GM12878 (cell line): ENCODE measurements around the gene C8G. TPM values are rescaled to one million over a fixed set of nuclear protein-coding genes. Genes with fewer than 3 reads are reported as not detected.

Source experiments
- ATAC-seq: fragments of 200-7000 bp; cut with Tn5 transposase; 3 replicates; pipeline ENCODE4 v1.9.1; 2020; ENCODE audit warnings: mild to moderate bottlenecking, moderate library complexity
- BruUV-seq: library from RNA; stranded (reverse); fragments of 400-500 nt; replicated peaks from 2 replicates; lab custom pipeline; 2021; lab: Mats Ljungman, UMichigan
- CTCF ChIA-PET: fragments of 300-600 bp; sonication (Branson Sonifier 250); formaldehyde crosslinking; extraction: SDS; loops from one replicate; lab custom pipeline; 2021; ENCODE audit warnings: inconsistent platforms; lab: Yijun Ruan, JAX
- POLR2A ChIA-PET: fragments of 350-600 bp; formaldehyde crosslinking; extraction: SDS; loops from one replicate; lab custom pipeline; 2021; ENCODE audit warnings: inconsistent platforms; lab: Charles Lee
- RAD21 ChIA-PET: fragments of 300-600 bp; sonication (Branson Sonifier 250); formaldehyde crosslinking; loops from one replicate; lab custom pipeline; 2023; ENCODE audit warnings: antibody characterized with exemption; ENCODE audit not compliant: unreplicated experiment; lab: Charles Lee
- SMC1A ChIA-PET: fragments of 300-600 bp; sonication (Branson Sonifier 250); formaldehyde crosslinking; loops from one replicate; lab custom pipeline; 2023; ENCODE audit not compliant: unreplicated experiment, uncharacterized antibody; lab: Charles Lee
- DNase-seq: peaks from one replicate; pipeline ENCODE4 v3.0.0-alpha.2; 2011; ENCODE audit warnings: low read depth, low spot score
- FAIRE-seq: peaks from 3 replicates; lab custom pipeline; 2011; peaks lifted over from hg19 to GRCh38; lab: Jason Lieb, UNC
- H2AFZ ChIP-seq: 2 replicates; pipeline ENCODE4 v1.6.0; 2011; ENCODE audit warnings: low read depth, low read length, control low read depth; ENCODE audit not compliant: control insufficient read depth
- H3K27ac ChIP-seq: 2 replicates; pipeline ENCODE4 v1.5.1; 2011; ENCODE audit warnings: control low read depth; ENCODE audit not compliant: control insufficient read depth, insufficient read depth
- H3K27me3 ChIP-seq, 2 experiments: replicated peaks in 1 of 2; 2 replicates each; pipeline versions ENCODE4 v1.6.0 to v1.6.1; 2011; ENCODE audit warnings: low read length in 1 of 2; ENCODE audit not compliant: control insufficient read depth in 2 of 2, insufficient read depth in 2 of 2
- H3K36me3 ChIP-seq, 2 experiments: 2 replicates each; pipeline ENCODE4 v1.5.1; 2011; ENCODE audit warnings: low read length in 1 of 2; ENCODE audit not compliant: control insufficient read depth in 2 of 2, insufficient read depth in 2 of 2
- H3K4me1 ChIP-seq: 2 replicates; pipeline ENCODE4 v1.6.1; 2011; ENCODE audit warnings: mild to moderate bottlenecking, low read length, moderate library complexity, mixed read lengths; ENCODE audit not compliant: control insufficient read depth, insufficient read depth
- H3K4me2 ChIP-seq: 2 replicates; pipeline ENCODE4 v1.6.0; 2011; ENCODE audit warnings: control low read depth; ENCODE audit not compliant: control insufficient read depth, insufficient read depth
- H3K4me3 ChIP-seq: fragments of 200-600 bp; sonication (generic); 2 replicates; pipeline ENCODE4 v1.5.1; 2016
- H3K79me2 ChIP-seq: 2 replicates; pipeline ENCODE4 v1.6.0; 2011; ENCODE audit warnings: low read length; ENCODE audit not compliant: control insufficient read depth, insufficient read depth
- H3K9ac ChIP-seq: 2 replicates; pipeline ENCODE4 v1.8.0; 2011; ENCODE audit warnings: low read length, control low read depth, mixed read lengths; ENCODE audit not compliant: control insufficient read depth, insufficient read depth
- H3K9me3 ChIP-seq: replicated peaks from 3 replicates; pipeline ENCODE4 v1.5.1; 2011; ENCODE audit warnings: mild to moderate bottlenecking, low read length; ENCODE audit not compliant: control insufficient read depth, insufficient read depth
- H4K20me1 ChIP-seq: 2 replicates; pipeline ENCODE4 v1.6.0; 2011; ENCODE audit not compliant: control insufficient read depth, insufficient read depth
- ATF3 ChIP-seq: IDR thresholded peaks from 2 replicates; pipeline ENCODE4 v1.6.1; 2011; ENCODE audit warnings: low read depth, mild to moderate bottlenecking, low read length, moderate library complexity, borderline replicate concordance; ENCODE audit errors: extremely low read depth
- CBFB ChIP-seq: IDR thresholded peaks from 2 replicates; pipeline ENCODE4 v1.6.1; 2016; ENCODE audit warnings: antibody characterized with exemption, low read depth
- HDGF ChIP-seq: fragments of 450-650 bp; IDR thresholded peaks from 2 replicates; pipeline ENCODE4 v1.6.1; 2016; ENCODE audit warnings: antibody characterized with exemption
- KAT2A ChIP-seq: conservative IDR thresholded peaks from 2 replicates; pipeline ENCODE4 v1.6.1; 2011; ENCODE audit warnings: low read depth, low read length; ENCODE audit not compliant: control insufficient read depth
- MXI1 ChIP-seq: fragments of 150-350 bp; IDR thresholded peaks from 2 replicates; pipeline ENCODE4 v1.6.1; 2011; ENCODE audit warnings: low read depth, mild to moderate bottlenecking, inconsistent platforms, low read length, improper control_type of control experiment
- NFYA ChIP-seq: IDR thresholded peaks from 2 replicates; pipeline ENCODE4 v1.6.1; 2011; ENCODE audit warnings: low read depth, mild to moderate bottlenecking, low read length, improper control_type of control experiment, borderline replicate concordance
- NFYB ChIP-seq: IDR thresholded peaks from 2 replicates; pipeline ENCODE4 v1.6.1; 2011; ENCODE audit warnings: low read depth, mild to moderate bottlenecking, low read length, improper control_type of control experiment, moderate library complexity; ENCODE audit not compliant: insufficient read depth
- NKRF ChIP-seq: fragments of 450-650 bp; conservative IDR thresholded peaks from 2 replicates; pipeline ENCODE4 v1.6.1; 2017; ENCODE audit warnings: mild to moderate bottlenecking, moderate library complexity
- PAX8 ChIP-seq: fragments of 450-650 bp; IDR thresholded peaks from 2 replicates; pipeline ENCODE4 v1.6.1; 2017; ENCODE audit warnings: mild to moderate bottlenecking, moderate library complexity
- PML ChIP-seq: IDR thresholded peaks from 2 replicates; pipeline ENCODE4 v1.6.1; 2012; ENCODE audit warnings: low read length, inconsistent platforms
- RCOR1 ChIP-seq: conservative IDR thresholded peaks from 2 replicates; pipeline ENCODE4 v1.6.1; 2012; ENCODE audit warnings: low read depth, low read length, improper control_type of control experiment
- SMAD1 ChIP-seq: fragments of 450-650 bp; IDR thresholded peaks from 2 replicates; pipeline ENCODE4 v1.6.1; 2018; ENCODE audit warnings: mild to moderate bottlenecking, low read depth; ENCODE audit not compliant: partially characterized antibody
- SMARCA5 ChIP-seq: fragments of 450-650 bp; IDR thresholded peaks from 2 replicates; pipeline ENCODE4 v1.6.1; 2017; ENCODE audit warnings: mild to moderate bottlenecking
- SMC3 ChIP-seq: IDR thresholded peaks from 2 replicates; pipeline ENCODE4 v1.6.1; 2011; ENCODE audit warnings: low read length, improper control_type of control experiment, borderline replicate concordance
- SREBF1 ChIP-seq: IDR thresholded peaks from 2 replicates; pipeline ENCODE4 v1.6.1; 2012; ENCODE audit warnings: mild to moderate bottlenecking, low read length
- YY1 ChIP-seq: IDR thresholded peaks from 2 replicates; pipeline ENCODE4 v1.6.1; 2011; ENCODE audit warnings: low read depth, mild to moderate bottlenecking, low read length
- WGBS: methylation state at CpG from one replicate; pipeline ENCODE4 v1.1.6; 2016; ENCODE audit warnings: low lambda C conversion rate; ENCODE audit not compliant: insufficient replicate concordance, insufficient coverage; ENCODE audit errors: missing lambda C conversion rate; 5-methylcytosine and 5-hydroxymethylcytosine counted together
- in situ Hi-C: fragments of 300-500 bp; cut with MboI; formaldehyde crosslinking; loops from 9 replicates; pipeline ENCODE4 v1.14.3; 2018; ENCODE audit warnings: mixed read lengths
- intact Hi-C: fragments of 100-400 bp; cut with micrococcal nuclease; formaldehyde crosslinking; loops from one replicate; pipeline ENCODE4 v1.14.2; 2022; ENCODE audit not compliant: unreplicated experiment
- polyA plus RNA-seq, 11 experiments: library from polyadenylated mRNA; depleted of rRNA in 4 of 11; unstranded in 6 of 11; stranded (reverse) in 5 of 11; fragments of >200 nt; fragmentation: Nextera tagmentation in 4 of 11; fragmentation: Illumina TruSeq in 1 of 11; extraction: Ambion mirVana in 4 of 11; extraction: Trizol in 1 of 11; gene quantifications; 1 replicate in 1 of 11; 2 replicates in 10 of 11; pipeline versions ENCODE4 v1.2.1 to v1.2.3, GENCODE V29; 2011 to 2016; ENCODE audit warnings: inconsistent platforms in 2 of 11, missing spikeins in 2 of 11, low read depth in 1 of 11
- total RNA-seq, 4 experiments: library from RNA; depleted of rRNA in 3 of 4; stranded (reverse); fragments of >200 nt in 3 of 4; fragmentation: Illumina TruSeq in 1 of 4; extraction: Trizol in 1 of 4; gene quantifications; 2 replicates each; pipeline versions ENCODE4 v1.2.1 to v1.2.3, GENCODE V29; 2013 to 2021

The C8G gene
- total and polyA plus RNA-seq, 10 of the 15 experiments (the other 5 are each of a cell fraction or from before 2014, with no cell fraction given) = 0.26 to 0.69 (median 0.50) TPM; not detected in 7

GRCh38 chr9:136995362-136995761 is 50.3 kb downstream of the C8G start:
- H3K27me3 ChIP-seq = peaks cover 2 to 6% of the 10 kb centered on the region in 2 experiments; a peak in 3 of 4 replicates
- H3K27ac ChIP-seq = no peak overlapping the region
- ChIA-PET CTCF (interaction anchor here (0.6 to 2.1 kb wide), 5 partner anchors 34 to 115 kb away, joined by 3 to 9 read pairs (median 7); no protein-coding TSS in a partner anchor), POLR2A (no interaction called here), SMC1A (no interaction called here), RAD21 (interaction anchor here (0.5 to 1.4 kb wide), 2 partner anchors 47 to 694 kb away, joined by 3 to 5 read pairs; no protein-coding TSS in a partner anchor)
- no TSS peak for BruUV-seq
- H2AFZ ChIP-seq = no peak overlapping the region
- 80% methylated on average over 12 of the region's 30 CpGs for WGBS
- FAIRE-seq = no peak
- H3K4me2 ChIP-seq = no peak overlapping the region
- in situ Hi-C loops (no loop called here), intact Hi-C loops (no loop called here)
- no peak for TF ChIP-seq RCOR1
- no peak for TF ChIP-seq PML
- no peak for TF ChIP-seq MXI1
- TF ChIP-seq SREBF1 = no peak
- no peak for TF ChIP-seq NFYB
- H3K4me1 ChIP-seq = peaks cover 41% of the 10 kb centered on the region
- H3K9ac ChIP-seq = no peak overlapping the region
- no peaks in the 10 kb centered on the region; the same call in 1 of the 2 replicates for H3K79me2 ChIP-seq
- H3K4me3 ChIP-seq = no peak overlapping the region
- no peaks in the 10 kb centered on the region for H4K20me1 ChIP-seq
- no peaks in the 10 kb centered on the region; the same call in 2 of the 3 replicates for H3K9me3 ChIP-seq
- H3K36me3 ChIP-seq = no peaks in the 10 kb centered on the region
- no peak for DNase-seq
- ATAC-seq = no peak

- Histone ChIP-seq H4K20me1 (no peaks in the 10 kb centered on the region), H3K27me3 (peaks cover 2 to 6% of the 10 kb centered on the region in 2 experiments; a peak in 3 of 4 replicates), H2AFZ (no peak overlapping the region), H3K4me1 (peaks cover 45% of the 10 kb centered on the region), H3K27ac (no peak overlapping the region), H3K9ac (no peak overlapping the region), H3K79me2 (no peaks in the 10 kb centered on the region; the same call in 1 of the 2 replicates), H3K36me3 (no peaks in the 10 kb centered on the region), H3K4me2 (peak overlapping the region; percentile 17; the same call in 1 of the 2 replicates), H3K4me3 (no peak overlapping the region), H3K9me3 (no peaks in the 10 kb centered on the region; the same call in 2 of the 3 replicates)
- ChIA-PET CTCF (interaction anchor here (0.6 to 2.1 kb wide), 6 partner anchors 8 to 116 kb away, joined by 3 to 9 read pairs (median 6); no protein-coding TSS in a partner anchor), RAD21 (interaction anchor here (0.5 to 1.4 kb wide), 3 partner anchors 48 to 694 kb away, joined by 3 to 8 read pairs (median 5); no protein-coding TSS in a partner anchor), SMC1A (interaction anchor here (1.0 kb wide), 1 partner anchor 39 kb away, joined by 3 read pairs; no protein-coding TSS in a partner anchor), POLR2A (interaction anchor here (0.5 to 0.9 kb wide), 3 partner anchors 31 to 296 kb away, joined by 3 to 4 read pairs (median 3); no protein-coding TSS in a partner anchor)
- in situ Hi-C loops (no loop called here), intact Hi-C loops (no loop called here)
- WGBS = 71% methylated on average over 8 of the region's 12 CpGs
- no peak for ATAC-seq
- FAIRE-seq = no peak
- no TSS peak for BruUV-seq
- no peak for DNase-seq
- TF ChIP-seq KAT2A (no peak), HDGF (no peak), NFYA (no peak), SMAD1 (no peak), ATF3 (no peak), SMC3 (no peak), PAX8 (no peak), YY1 (no peak), SMARCA5 (no peak), CBFB (no peak), NKRF (no peak)
Measured at GRCh38 chr9:136995772-136996311, 50.8 kb downstream of the C8G start.
